Eye (tissue), 1 donor: ENCODE measurements around the gene TBC1D14.

Source experiments
- DNase-seq: peaks from one replicate; pipeline ENCODE4 v3.0.0-alpha.2; 2015

TBC1D14 gene

GRCh38 chr4:7048642-7049041 lies 139.0 kb downstream of the TBC1D14 start:
- no peak for DNase-seq

- DNase-seq, result no peak
Observed at GRCh38 chr4:7049295-7049694, 139.7 kb downstream of the TBC1D14 start.

- no peak for DNase-seq
Observed at GRCh38 chr4:7049739-7050138, 140.1 kb downstream of the TBC1D14 start.

GRCh38 chr4:7050481-7051143 lies 141.0 kb downstream of the TBC1D14 start:
- DNase-seq, result no peak

GRCh38 chr4:7051144-7051495 lies 141.5 kb downstream of the TBC1D14 start:
- no peak for DNase-seq

- no peak for DNase-seq
Observed at GRCh38 chr4:7051905-7052304, 142.3 kb downstream of the TBC1D14 start.

GRCh38 chr4:7052313-7052712 lies 142.7 kb downstream of the TBC1D14 start:
- no peak for DNase-seq

- no peak for DNase-seq
Observed at GRCh38 chr4:7052923-7053715, 143.5 kb downstream of the TBC1D14 start.

- no peak for DNase-seq
Observed at GRCh38 chr4:7054106-7054880, 144.7 kb downstream of the TBC1D14 start.

GRCh38 chr4:7055111-7055989 lies 145.7 kb downstream of the TBC1D14 start:
- no peak for DNase-seq

- DNase-seq, result no peak
Observed at GRCh38 chr4:7055990-7056325, 146.3 kb downstream of the TBC1D14 start.

- no peak for DNase-seq
Observed at GRCh38 chr4:7058792-7059191, 149.2 kb downstream of the TBC1D14 start.

- DNase-seq, result no peak
Observed at GRCh38 chr4:7059662-7060061, 150.0 kb downstream of the TBC1D14 start.

GRCh38 chr4:7060346-7061150 lies 150.9 kb downstream of the TBC1D14 start:
- no peak for DNase-seq

GRCh38 chr4:7061815-7062214 lies 152.2 kb downstream of the TBC1D14 start:
- no peak for DNase-seq

- DNase-seq, result no peak
Observed at GRCh38 chr4:7062816-7063215, 153.2 kb downstream of the TBC1D14 start.

GRCh38 chr4:7063362-7063761 lies 153.7 kb downstream of the TBC1D14 start:
- DNase-seq, result no peak

- DNase-seq, result no peak
Observed at GRCh38 chr4:7066006-7066405, 156.4 kb downstream of the TBC1D14 start.

- no peak for DNase-seq
Observed at GRCh38 chr4:7066493-7066892, 156.9 kb downstream of the TBC1D14 start.

- DNase-seq, result no peak
Observed at GRCh38 chr4:7067126-7067451, 157.5 kb downstream of the TBC1D14 start.

GRCh38 chr4:7067452-7068278 lies 158.0 kb downstream of the TBC1D14 start, which contains the start of gene GRPEL1:
Gene GRPEL1 (minus strand): TSS chr4:7068064. CDS start chr4:7068032, 32 bp downstream.
- peak; percentile 100 for DNase-seq
